ENCODE data around the gene GJC1.
A peak's percentile ranks its signal among the peaks of the same experiment; 100 is the strongest.

The GJC1 gene

GRCh38 chr17:44829523-44830358 is at the start of gene GJC1:
TSS of gene GJC1 (minus strand) at chr17:44830287. CDS start at chr17:44805817, 24,470 bp downstream.
- peak; percentile 69 for DNase-seq

DNA sequence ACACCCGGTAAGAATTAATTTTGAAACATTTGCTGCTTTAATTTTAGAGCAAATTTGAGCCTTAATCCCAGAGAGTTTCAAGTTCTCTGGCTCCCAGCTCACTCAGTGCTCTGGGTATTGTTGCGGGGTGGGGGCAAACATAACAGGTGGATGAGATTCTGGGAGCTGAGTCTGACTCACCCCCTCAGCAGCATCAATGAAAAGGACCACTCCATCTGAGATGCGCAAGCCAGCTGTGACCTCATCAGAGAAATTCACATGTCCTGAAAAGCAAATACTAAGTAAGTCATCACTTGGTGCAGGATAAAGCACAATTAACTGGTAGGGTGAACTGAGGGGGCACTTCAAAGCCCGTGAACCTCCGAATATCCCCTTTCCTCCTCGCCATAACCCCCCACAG is 49.3 kb upstream of the GJC1 start:
- DNase-seq: no peak

DNA sequence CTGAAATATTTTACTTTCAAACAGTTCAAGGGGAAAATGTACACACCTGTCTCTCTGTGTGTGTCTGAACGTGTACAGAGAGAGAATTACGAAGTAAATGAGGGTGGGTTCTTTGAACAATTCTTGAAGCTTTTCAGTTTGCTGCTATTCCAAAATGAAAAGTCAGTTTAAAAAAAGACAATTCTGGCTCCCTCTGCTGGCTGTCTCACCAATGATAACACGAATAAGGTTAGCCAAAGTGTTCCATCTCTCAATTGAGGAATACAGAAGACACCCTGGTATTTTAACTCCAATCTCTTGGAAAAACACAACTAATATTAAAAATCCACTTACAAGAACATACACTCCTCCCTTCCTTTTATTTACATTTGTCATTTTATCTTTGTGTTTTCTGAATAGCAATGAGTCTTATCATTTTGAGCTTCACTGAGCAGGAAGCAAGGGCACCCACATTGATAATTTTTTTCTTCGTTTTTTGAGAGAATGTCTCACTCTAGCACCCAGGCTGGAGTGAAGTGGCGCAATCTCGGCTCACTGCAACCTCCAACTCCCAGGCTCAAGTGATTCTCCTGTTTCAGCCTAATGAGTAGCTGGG is 48.6 kb upstream of the GJC1 start:
- no peak for DNase-seq

DNA sequence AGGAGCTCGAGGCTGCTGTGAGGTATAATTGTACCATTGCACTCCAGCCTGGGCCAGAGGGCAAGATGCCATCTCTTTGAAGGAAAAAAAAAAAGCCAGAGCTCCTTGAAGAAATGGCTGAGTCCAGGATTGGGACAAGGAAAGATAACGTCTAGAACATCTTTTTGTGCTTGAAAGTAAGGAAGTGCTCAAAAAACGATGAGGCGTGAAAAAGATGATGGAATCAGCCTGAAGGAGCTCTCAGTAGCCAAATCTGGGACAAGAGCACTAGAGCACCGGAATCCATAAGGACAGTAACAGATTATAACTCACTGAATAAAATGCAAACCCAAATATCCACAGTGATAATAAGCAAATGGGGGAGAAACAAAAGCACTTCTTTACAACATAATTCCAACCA is 47.0 kb upstream of the GJC1 start:
- DNase-seq: no peak

- no peak for DNase-seq
Measured at GRCh38 chr17:44875761-44876160, 45.7 kb upstream of the GJC1 start.

DNA sequence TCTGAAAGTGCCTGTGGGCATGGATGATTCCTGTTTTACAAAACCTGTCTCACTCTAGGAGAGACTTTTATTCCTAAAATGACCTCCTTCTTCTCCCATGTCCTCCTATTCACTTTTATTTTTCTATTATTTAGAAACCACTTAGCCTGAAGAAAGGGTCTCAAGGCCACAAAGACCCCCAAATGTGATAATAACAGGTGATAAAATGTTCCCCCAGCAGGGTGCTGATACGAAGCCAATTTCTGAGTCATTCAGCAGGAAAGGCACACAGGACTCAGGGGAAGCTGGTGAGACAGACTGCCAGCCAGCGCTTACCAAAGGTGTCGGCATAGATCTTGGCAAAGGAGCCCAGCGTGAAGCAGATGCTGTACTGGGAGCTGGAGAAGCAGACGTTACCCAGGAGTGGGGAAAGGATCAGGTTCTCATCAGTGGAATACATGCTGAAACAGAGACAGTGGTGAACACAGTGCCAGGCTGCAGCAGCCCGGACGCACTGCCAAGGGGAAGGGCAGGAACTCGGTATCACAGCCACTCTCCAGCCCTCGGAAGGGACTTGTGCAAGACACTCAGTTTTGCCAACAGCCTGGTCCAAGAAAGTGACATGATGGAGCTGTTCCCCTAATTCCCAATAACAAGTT is 42.2 kb upstream of the GJC1 start:
- no peak for DNase-seq

- DNase-seq: no peak
Measured at GRCh38 chr17:44871556-44871955, 41.5 kb upstream of the GJC1 start.

- DNase-seq: no peak
Measured at GRCh38 chr17:44867841-44868240, 37.8 kb upstream of the GJC1 start.

GRCh38 chr17:44865931-44866330 is 35.8 kb upstream of the GJC1 start:
- DNase-seq: no peak

DNA sequence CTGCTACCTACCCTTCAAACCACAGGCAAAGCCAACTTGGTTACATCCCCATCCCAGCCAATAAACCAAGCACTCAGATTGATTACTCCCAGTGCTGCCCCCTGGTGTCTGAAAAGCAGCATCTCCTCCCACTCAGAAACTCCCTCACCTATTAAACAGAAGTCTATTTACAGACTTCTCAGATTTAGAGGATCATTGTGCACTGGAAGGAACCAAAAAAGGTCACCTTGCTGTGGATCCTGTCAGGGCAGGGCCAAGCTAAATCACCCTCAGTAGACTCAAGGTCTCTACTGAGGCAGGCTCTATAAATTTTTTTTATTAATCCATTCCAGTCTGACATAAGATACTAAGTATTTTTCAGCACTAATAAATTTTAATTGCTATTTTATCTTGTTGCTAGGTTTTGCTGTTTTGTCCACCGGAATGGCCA is 35.2 kb upstream of the GJC1 start:
- DNase-seq: peak; percentile 79

DNA sequence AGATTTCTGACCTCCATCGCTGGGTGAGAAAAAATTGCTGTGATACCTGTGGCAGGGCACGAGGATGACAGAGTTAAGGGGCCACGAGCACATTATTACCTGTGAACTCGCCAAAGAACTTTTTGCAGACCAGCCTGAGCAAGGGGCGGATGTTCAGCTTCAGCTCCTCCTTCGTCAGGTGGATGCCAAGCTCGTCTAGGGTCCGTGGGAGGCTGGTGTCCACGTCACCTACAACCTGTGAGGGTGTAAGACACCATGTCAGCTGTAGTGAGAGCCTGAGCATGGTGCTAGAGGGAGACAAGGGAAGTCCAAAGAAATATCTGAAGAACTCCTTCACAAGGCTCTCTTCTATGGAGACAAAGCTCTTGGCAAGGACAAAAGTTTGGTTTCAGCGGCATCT is 34.7 kb upstream of the GJC1 start:
- DNase-seq: no peak

- no peak for DNase-seq
Measured at GRCh38 chr17:44863061-44863918, 33.2 kb upstream of the GJC1 start.

GRCh38 chr17:44862278-44862914 is 32.3 kb upstream of the GJC1 start:
- DNase-seq: no peak

DNA sequence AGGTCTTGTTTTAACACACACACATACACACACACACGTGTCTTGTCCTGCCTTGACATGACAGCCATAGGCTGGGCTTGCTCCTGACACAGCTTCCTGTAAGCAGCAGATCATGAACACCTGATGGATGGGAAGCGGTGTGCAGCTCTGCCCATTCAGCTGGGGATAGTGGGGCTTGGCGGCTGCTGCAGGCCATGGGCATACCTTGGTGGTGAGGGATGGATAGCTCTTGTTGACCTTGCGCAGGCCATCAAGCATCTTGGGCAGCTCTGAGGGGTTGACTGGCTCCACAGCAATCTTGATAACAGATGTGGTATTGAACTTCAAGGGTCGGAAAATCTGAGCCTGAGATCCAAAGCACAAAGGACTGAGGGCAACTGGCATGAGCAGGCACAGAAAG is 29.6 kb upstream of the GJC1 start:
- DNase-seq: no peak

DNA sequence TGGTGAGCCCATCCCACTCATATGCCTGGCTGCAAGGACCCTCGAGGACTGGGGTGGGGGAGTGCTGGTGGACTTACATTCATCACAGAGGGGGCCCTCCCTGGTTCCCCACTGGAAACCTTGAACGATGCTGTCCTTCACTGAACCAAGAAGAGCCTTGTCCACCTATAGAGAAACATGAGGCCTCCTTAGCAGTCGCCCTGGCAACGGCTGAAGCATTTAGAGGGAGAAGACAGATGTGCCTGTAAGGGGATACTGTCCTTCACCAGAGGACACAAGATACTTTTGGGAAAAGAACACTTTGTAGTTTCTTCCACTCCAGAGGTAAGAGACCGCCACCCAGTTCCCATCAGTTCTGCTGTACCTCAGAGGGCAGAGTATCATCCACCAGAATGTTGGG is 24.1 kb upstream of the GJC1 start:
- no peak for DNase-seq

- no peak for DNase-seq
Measured at GRCh38 chr17:44850612-44851011, 20.5 kb upstream of the GJC1 start.

- no peak for DNase-seq
Measured at GRCh38 chr17:44850025-44850424, 19.9 kb upstream of the GJC1 start.

DNA sequence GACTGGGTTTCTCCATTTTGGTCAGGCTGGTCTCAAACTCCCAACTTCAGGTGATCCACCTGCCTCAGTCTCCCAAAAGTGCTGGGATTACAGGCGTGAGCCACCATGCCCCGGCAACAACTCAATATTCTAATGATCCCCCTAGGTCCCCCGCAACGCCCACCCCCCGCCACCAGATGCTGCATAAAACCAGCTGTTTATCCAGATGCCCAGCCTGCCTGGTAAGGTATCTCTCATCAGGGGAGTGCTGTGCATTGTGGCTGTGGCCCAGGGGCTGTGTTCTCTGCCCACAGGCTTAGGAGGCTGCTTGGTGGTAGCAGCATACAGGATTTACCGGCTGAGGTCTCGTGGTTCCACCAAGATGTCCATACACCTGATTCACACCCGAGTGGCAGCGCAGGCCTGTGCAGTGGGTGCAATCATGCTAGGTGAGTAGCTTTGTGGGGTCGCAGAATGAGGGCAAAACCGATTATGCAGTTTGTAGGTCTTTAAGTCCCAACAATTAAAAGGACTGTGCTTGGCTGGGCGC is 18.9 kb upstream of the GJC1 start:
- no peak for DNase-seq

GRCh38 chr17:44848257-44848795 is 18.2 kb upstream of the GJC1 start:
- DNase-seq: no peak

DNA sequence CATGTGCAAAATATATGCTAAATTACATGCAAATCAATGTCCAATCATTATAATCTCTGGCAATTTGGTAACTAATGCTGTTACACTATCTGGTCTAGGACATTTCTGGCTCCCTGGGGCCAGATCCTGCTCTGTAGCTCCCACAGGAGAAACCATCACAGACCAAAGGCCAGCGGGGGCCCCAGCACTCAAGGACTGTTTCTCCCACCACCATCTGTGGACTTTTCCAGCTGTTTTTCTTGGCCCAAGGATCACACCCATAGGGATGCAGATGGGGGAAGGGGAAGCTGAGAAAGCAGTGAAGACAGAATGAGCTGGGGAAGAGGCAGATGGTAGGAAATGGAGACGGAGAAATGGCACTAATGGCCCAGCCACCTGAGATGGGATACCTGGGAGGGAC is 17.5 kb upstream of the GJC1 start, which contains the start of gene HIGD1B:
TSS of gene HIGD1B (plus strand) at position 298 of the 400 bp plus-strand sequence. CDS start 270 bp downstream, outside the sequence.
- DNase-seq: no peak

- DNase-seq: no peak
Measured at GRCh38 chr17:44846206-44846605, 16.1 kb upstream of the GJC1 start.

DNA sequence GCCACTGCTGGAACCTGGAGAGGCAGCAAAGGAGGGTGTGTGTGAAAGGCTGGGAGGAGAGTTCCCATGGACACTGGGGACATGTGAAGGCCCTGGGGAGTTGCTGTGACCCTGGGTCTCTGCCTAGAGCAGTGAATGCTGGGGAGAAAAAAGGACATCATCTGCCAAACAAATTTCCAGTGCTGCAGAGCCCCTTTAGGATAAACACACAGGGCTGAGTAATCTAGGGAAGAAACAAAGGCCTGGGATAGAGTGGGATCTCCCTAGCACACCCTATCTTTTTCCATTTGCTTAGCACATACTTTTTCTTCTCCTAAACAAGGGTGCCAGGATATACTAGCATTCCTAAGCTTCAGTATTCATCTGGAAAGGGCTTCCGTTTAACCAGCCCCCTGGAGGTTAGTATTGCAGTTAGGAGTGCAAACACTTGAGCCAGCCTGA is 14.3 kb upstream of the GJC1 start:
- no peak for DNase-seq
